Activated T-cell treated with anti-CD3 and anti-CD28 coated beads for 48 hours (primary cell): Measurements from ENCODE around the gene BTBD2.

Experiments
- DNase-seq: peaks from one replicate; pipeline ENCODE4 v3.0.0-alpha.2; 2020; ENCODE audit warnings: low read depth

BTBD2 gene

DNA sequence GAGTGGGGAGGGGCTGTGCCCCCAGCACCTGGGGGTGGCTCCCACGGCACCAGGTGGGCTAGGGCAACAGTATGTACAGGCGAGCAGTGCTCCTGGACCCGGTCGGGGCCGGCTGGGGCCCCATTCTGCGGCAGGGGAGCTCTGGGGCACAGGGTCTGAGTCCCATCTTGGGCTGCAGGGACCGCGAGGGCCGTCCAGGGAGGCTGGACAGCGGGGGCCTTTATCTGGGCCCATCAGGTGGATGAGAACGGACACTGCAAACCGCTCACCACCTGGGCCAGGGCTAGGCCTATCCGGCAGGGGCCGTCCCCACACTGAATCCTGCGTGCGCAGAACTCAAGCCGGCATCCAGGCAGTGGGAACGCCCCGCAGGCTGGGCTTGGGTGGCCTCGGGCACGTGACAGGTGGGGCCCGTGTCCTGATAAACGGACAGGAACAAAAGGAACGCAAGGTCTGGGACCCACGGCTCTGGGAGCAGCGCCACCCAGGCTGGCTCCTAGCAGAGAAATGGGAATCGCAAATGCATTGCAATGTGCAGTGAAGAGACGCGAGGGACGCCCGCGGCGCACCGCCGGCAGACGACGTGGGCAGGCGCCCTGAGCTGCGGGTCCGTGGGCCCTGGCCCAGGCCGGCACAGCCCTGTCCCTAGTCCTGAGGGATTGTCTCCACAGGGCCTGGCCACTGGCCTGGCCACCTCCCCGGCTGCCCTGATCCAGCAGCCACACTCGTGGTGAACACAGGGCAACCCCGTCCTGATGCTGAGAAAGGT, 29.7 kb downstream of the BTBD2 start:
- DNase-seq, result no peak

DNA sequence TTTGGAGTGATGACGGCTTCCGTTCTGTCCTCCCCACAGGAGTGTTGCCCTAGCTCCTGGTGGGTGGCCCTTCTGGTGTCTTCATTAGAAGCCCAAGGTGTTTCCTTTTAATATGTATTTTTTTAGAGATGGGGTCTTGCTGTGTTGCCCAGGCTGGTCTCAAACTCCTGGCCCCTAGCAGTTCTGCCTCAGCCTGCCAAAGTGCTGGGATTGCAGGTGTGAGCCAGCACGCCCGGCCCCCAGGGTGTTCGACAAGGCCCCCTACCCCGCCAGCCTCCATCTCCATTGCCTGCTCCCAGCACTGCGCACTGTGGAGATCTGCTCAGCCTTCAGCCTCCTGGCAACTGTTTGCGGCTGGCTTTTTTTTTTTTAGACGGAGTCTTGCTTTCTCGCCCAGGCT, 31.2 kb downstream of the BTBD2 start:
- DNase-seq, result no peak

DNA sequence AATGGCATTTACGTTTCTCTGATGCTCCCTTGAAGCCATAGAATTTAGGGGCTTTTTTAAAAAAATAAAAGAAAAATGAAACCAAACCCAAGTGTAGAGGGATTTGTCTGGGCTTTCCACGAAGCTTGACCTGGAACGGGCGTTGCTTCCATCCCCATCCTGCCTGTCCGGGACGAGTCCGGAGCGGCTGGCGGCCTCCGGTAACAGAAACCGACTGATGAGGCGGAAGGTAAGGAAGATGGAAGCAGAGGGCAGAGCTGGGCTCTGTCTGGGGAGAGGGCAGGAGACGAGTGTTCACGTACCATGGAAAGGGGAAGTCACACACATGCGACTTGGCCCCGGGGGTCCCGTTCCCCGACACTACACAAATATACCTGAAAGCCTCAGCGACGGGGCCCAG, 34.3 kb downstream of the BTBD2 start:
- no peak for DNase-seq

DNA sequence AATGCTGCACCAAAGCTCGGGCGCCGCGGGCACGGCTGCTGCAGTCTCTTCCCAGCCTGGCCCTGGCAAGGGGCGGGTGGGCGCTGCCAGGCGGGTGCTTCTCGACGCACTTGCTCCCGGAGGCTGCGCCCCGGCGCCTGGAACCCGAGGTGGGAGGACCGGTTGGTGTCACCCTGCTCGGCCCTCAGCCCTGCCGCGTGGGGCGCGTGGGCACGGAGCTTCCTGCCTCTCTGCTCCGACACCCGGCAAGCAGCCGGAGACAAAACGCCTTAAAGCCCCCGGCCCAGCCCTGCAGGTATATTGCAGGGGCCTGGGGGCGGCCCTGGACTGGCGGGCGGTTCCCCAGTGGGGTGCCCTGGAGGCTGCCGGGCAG, 34.7 kb downstream of the BTBD2 start:
- no peak for DNase-seq

DNA sequence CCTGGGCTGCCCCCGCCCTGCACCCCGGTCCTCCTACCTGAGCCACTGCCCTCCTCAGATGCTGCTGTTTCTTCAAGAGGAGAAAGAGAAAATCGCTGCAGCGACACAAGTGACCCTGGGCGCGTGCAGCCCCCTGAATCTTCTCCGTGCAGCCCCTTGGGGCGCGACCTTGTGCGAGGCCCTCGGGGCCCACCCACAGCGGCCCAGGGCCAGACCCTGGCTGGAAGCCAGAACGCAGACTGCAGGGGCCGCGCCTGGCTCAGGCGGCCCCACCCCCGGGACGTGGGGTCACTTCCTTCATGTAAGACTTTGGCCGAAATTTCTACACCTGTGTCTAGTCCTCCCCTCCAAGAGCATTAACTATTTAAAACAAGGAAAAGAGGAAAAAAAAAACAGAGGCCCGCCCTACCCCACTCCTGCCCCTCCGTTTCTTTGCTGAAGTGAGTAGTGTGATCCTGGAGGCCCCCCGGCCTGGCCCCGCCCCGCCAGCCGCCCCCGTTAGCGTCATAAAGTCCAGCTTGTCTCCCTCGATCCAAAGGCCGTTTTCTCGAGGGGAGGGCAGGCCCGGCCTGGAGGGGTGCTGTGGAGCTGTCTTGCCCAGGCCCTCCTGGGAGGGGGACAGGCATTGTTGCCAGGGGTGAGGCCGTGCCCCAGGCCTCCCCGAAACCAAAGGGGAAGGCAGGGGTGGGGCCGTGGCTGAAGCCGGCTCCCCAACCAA, 35.3 kb downstream of the BTBD2 start:
- DNase-seq, result no peak

DNA sequence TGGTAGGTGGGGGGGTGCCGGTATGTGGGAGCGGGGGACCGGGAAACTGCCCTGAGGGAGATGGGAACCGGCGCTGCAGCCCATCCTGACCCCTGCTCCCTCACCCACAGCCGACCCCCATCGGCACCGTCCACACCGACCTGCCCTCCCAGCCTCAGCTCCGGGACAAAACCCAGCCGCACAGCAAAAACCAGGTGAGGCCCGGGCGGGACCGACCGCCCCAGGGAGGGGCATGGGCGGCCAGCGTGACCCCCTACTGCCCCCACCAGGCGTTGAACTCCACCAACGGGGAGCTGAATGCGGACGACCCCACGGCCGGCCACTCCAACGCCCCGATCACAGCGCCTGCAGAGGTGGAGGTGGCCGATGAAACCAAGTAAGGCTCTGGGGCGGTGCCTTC, 35.9 kb downstream of the BTBD2 start:
- DNase-seq, result no peak

DNA sequence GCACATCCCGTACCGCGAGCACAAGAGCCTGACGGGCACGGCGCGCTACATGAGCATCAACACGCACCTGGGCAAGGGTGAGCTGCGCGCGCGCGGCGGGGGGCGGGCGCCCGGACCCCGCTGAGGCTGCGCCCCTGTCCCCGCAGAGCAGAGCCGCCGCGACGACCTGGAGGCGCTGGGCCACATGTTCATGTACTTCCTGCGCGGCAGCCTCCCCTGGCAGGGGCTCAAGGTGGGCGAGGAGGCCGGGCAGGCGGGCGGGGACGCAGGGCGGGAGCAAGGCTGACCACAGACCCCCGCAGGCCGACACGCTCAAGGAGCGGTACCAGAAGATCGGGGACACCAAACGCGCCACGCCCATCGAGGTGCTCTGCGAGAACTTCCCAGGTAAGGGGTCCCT, 36.5 kb downstream of the BTBD2 start:
- no peak for DNase-seq

DNA sequence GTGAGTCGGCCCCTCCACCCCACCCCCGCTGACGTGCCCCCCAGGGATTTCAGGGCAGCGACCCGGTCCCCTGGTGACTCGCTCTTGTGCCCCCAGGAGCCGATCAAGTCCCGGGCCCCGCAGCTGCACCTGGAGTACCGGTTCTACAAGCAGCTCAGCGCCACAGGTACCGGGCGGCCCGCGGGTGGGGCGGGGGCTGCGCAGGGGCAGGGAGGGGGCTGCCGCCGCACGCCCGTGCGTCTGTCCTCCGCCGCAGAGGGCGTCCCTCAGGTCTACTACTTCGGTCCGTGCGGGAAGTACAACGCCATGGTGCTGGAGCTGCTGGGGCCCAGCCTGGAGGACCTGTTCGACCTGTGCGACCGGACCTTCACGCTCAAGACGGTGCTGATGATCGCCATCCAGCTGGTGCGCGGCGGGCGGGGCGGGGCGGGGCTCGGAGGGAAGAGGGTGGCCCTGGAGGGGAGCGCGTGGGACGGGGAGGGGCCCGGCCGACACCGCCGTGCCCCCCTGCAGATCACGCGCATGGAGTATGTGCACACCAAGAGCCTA, 37.1 kb downstream of the BTBD2 start:
- no peak for DNase-seq

DNA sequence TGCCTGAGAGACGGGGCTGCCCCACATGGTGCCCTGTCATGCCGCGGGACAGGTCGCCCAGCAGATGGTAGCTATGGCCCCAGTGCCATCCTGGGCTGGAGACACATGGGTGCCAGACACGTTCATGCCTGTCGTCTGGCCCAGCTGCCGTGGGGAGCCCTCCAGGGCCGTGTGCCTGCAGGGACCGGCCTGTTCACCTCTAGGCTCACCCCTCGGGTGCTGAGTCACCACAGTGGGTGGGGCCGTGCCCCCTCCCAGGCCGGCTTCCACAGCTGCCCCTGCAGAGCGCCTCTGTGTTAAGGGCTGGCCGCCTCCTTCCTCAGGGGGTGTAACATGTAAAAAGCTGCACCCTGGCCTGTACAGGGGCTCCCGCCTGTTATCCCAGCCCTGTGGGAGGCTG, 38.4 kb downstream of the BTBD2 start:
- no peak for DNase-seq

DNA sequence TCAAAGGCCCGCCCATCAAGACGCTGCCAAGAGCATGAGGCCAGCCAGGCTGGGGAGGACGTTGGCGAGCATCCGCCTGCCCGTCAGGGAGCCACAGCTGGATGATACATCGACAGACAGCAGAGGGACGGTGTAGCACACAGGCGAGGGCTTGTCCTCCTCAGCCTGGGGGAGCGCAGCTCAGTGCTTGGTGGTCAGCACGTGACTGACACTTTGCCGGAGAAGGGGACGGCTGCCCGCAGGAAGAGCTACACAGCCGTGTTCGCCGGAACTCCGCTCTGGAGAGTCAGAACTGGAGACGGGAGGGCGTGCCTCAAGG, 40.4 kb downstream of the BTBD2 start:
- DNase-seq, result no peak

DNA sequence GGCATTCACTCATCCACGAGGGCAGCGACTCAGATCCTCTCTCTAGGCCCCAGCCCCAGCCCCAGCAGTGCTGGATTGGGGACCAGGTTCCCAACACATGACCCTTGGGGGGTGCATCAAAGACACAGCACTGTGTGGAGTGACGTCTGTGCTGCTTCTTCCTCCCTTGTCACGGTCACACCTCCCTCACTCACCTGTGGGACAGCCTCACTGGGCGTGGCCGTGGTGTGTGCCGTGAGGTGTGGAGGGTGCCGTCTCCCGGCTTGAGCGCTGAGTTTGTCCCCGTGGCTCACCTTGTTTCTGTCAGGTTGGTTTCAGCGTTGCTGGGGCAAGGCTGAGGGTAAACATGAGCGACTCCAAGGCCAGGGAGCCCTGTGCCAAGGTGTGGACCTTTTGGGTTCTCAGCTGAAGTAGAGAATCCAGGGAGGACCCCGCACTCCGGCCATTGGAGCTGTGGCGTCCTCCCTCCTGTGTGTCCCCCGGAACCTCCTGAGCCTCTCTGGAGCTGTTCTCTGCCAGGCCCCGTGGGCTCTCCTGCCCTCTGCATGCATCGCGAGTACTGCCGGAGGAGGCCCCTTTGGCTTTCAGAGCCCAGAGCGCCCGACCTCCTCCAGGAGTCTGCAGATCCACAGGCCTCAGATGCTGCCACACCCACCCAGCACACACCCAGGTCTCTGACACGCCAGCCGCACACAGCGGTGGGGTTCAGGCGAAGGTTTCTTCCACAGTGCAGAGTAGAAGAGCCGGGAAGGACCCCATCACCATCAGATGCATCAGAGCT, 40.9 kb downstream of the BTBD2 start:
- DNase-seq, result no peak

DNA sequence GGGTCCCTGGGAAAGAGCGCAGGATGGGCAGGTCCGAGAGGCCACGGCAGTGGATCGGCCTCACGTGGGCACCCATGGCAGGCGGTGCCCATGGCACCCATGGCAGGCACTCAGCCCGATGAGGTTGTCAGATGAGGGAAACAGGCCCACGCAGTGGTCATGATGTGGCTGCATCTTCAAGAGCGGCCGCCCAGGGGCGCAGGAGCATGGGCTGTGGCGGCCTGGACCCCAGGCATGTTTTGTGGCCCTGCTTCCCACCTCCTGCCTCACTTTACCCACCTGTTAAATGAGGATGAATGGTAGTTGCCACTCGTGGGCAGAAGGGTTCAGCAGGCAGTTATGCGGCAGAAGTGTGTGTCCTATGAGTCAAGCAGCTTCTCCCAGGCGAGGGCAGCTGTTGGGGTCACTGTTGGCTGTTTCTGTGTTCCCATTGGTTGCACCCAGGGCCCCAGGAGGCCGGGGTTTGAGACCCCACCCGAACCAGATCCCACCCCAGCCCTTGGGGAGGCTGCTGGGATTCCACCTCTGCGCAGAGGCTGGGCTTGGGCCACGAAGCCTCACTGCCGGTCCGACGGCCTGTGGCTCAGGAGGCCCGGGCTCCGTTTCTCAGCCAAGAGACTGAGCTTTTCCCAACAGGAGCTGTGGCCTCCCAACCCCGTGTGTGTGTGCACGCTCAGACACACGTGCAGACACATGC, 44.6 kb downstream of the BTBD2 start:
- DNase-seq, result no peak

DNA sequence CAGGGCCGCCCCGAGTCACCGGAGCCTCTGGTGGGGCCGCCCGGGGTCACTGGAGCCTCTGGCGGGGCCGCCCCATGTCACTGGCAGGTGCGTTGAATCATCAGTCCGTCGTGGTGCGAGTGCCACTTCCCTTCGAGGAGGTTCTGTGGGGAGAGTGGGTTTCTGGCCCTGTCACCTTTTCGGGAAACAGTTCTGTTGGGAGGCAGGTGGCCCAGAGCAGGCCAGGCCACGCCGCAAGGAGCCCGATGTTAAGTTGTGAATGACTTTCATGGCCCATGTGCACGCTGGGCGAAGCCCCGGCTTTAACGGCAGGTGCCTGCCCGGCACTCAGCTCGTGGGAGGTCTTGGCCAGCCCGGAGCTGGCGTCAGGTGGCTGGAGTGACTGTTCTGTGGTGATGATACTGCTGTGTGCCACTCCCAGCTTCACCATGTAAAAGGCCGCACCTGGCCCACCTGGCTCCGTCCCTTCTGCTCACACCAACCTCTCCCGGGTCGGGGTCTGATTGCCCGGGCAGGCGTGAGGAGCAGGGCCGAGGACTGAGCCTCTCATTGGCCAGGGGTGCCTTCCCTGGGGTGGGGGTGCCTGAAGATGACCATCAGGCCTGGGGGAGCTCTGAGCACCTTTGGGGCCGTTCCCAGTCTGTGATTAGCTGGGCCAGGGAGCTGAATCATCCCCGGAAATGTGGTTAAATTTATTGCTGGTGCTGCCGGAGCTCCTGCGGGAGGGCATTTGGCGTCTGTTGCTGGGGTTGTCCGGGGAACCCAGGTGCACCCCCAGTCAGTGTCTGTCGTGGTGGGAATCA, 45.3 kb downstream of the BTBD2 start:
- DNase-seq, result no peak

DNA sequence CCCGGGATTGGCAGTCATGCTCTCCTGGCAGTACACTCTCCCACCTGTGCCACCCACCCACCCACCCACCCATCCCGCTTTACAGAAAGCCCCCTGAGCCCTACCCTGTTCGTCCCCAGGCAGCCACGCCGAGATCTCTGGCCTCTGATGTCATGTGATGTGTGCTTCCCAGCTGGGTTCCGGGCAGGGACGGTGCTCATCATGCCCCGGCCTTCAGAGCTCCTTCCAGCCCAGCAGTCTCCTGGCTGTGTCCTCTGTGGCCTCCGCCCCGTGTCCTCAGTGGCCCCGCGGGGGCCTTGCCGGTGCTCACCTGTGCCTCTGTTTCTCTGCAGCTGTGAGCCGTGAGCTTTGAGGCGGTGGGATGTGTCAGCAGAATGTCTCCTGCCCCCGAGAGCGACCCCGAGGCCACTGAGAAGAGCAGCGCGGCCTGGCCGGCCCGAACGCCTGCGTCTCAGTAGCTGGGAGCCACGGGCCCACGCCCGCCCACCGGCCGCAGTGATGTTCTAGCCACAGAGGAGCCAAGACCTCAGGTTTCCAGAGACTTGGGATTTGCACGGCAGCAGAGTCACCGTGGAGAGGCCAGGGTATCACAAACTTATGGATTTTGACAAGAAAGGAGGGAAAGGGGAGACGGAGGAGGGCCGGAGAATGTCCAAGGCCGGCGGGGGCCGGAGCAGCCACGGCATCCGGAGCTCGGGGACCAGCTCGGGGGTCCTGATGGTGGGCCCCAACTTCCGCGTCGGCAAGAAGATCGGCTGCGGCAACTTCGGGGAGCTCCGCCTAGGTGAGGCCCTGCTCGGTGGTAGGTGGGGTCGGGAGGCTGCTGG, 46.1 kb downstream of the BTBD2 start:
- no peak for DNase-seq

DNA sequence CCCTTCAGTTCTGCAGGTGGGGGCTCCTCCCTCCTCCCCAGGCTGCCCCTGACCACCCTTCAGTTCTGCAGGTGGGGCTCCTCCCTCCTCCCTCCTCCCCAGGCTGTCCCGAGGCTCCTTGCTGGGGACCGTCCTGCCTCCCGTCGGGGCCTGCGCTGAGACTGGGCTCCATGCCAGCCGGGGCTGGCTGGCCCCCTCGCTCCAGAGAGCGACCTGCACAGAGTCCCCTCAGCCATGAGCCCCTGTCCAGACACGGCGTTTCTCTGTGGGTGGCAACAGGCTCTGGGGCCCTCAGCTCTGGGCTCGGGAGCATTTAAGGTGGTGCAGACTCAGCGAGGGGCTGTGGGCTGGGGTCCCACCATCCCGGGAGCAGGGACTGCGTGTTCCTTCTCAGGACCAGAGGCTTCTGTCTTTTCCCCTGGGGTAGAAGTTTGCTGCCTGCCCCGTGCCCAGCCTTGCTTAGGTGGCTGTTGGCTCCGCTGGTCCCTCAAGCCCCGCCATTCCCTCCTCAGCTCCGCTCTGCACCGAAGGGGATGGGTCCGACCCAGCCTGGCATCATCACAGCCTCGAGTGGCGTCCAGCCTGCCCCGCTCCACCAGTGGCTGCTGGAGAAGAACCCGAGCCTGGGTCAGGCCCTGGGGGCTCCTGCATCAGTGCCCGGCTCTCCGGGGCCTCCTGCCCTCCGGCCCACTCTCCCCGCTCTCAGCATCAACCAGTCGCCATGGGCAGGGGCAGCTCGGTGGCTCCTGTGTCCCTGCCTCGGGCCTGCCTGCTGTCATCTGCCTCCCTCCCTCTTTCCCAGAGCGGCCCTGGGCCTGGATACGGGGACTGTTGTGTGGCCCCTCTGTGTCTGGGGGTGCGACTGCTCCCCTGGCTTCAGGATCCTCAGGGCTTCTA, 47.0 kb downstream of the BTBD2 start:
- DNase-seq, result no peak

DNA sequence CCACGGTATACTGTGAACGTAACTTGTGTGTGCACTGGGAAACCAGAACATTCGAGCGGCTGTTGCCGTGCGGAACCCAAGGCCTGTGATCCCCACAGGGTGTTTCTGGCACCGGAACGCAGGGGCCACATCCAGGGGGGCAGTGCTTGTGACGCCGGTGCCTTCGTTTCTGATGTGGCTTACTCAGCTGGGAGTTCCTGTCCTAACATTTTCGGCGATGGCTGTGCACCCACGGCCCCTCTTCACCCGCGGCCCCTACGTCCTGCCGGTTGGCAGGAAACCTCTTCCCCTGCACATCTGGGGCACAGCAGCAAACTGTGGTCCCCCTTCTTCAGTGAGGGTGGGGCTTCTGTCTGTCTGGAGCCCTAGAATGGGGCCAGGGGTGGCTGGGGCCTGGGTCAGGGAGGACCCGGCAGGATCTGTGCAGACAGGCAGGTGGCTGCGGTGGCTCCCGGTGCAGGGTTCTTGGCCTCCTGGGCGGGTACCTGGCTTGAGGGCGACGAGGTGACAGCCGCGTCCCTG, 48.4 kb downstream of the BTBD2 start:
- no peak for DNase-seq

DNA sequence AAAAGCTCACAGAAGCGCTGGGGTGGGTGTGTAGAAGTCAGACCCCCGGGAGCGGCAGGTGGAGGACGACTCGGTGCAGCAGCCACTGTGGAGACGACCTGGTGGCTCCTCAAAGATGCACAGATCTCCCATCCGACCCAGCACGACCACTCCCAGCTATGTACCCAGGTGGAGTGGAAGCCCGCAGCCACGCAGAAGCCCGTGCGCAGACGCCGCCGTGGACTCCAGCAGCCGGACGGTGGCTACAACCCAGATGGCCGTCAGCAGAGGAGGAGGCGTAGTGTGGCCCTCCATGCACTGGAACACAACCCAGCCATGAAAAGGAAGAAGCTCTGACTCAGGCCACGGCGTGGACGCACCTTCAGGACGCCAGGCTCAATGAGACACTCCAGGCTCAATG, 52.8 kb downstream of the BTBD2 start:
- no peak for DNase-seq

DNA sequence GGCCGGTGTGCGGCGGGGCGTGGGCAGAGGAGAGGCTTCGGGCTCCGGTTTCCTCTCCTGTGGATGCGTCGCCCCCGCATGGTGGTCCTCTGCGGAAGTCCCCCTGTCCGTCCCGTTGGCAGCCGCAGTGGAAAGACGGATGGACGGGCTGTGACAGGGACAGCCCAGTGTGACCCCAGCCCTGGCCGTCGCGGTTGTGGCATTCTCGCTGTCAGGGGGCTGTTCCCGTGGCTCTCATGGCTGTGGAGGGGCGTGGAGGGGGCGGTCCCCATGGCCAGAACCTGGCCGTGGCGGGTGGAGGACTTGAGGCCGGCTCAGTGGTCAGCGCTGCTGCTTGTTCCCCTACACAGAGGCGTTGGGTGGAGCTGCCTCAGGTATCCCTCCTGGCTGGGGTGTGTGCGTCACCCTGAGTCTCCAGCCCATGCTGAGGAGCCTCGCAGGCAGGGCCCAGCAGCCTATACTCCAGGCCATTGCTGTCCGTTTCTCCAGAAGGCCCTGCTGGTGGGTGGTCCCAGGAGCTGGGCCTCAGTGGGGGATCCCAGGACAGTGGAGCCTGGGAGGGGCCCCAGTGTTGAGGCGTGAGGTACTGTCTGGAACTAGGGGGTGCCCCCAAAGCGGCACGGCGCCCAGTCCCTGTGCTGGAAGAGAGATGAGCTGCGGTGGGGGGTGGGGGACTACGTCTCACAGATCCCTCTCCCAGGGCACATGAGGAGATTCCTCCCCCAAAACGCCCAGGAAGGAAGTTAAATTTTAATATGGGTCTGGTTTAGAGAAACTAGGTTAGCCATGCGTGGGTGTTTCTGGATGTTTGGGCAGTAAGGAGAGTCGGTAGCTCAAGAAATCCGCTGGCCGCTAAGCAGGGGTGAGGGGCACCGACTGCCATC, 54.3 kb downstream of the BTBD2 start:
- DNase-seq, result no peak
